Uterus (tissue), 4 donors: ENCODE results near the gene COL27A1. TPM values are rescaled to one million over a fixed set of nuclear protein-coding genes. Genes with fewer than 3 reads are reported as not detected.

Experiments used
- DNase-seq, 2 donors: peaks; one replicate each; pipeline ENCODE4 v3.0.0-alpha.2; 2019 to 2020
- H3K27ac ChIP-seq, 2 donors: fragments of 200-600 bp; sonication (generic); 1 replicate in 1 of 2; 2 replicates in 1 of 2; pipeline ENCODE4 v1.5.1; 2016 to 2018
- H3K27me3 ChIP-seq, 2 donors: fragments of 200-600 bp; sonication (generic); one replicate each; pipeline ENCODE4 v1.5.1; 2018 to 2019; ENCODE audit warnings: control low read depth in 1 of 2
- H3K36me3 ChIP-seq, 2 donors: fragments of 200-600 bp; sonication (generic); one replicate each; pipeline ENCODE4 v1.5.1; 2019; ENCODE audit warnings: control low read depth in 1 of 2
- H3K4me1 ChIP-seq, 2 donors: fragments of 200-600 bp; sonication (generic); one replicate each; pipeline ENCODE4 v1.5.1; 2018 to 2019; ENCODE audit warnings: control low read depth in 1 of 2
- H3K4me3 ChIP-seq, 2 donors: fragments of 200-600 bp; sonication (generic); 1 replicate in 1 of 2; 2 replicates in 1 of 2; pipeline ENCODE4 v1.5.1; 2018 to 2019; ENCODE audit warnings: mild to moderate bottlenecking in 1 of 2
- H3K9me3 ChIP-seq, 2 donors: fragments of 200-600 bp; sonication (generic); one replicate each; pipeline ENCODE4 v1.5.1; 2019; ENCODE audit warnings: control low read depth in 1 of 2
- CTCF ChIP-seq, 4 experiments: fragments of 200-600 bp in 2 of 4; fragments of 450-650 bp in 2 of 4; sonication (generic) in 2 of 4; IDR thresholded peaks; one replicate each; pipeline ENCODE4 v1.5.1; 2016 to 2019; ENCODE audit warnings: antibody characterized with exemption in 4 of 4, mild to moderate bottlenecking in 2 of 4, moderate library complexity in 1 of 4
- POLR2A ChIP-seq, 2 donors: fragments of 450-650 bp; IDR thresholded peaks; one replicate each; pipeline ENCODE4 v1.6.1; 2016; ENCODE audit warnings: antibody characterized with exemption in 2 of 2, mild to moderate bottlenecking in 1 of 2, moderate library complexity in 1 of 2
- intact Hi-C: fragments of 100-400 bp; cut with DNase I; formaldehyde crosslinking; loops from one replicate; pipeline ENCODE4 v1.15.1; 2023; ENCODE audit warnings: low total_unique reads
- total RNA-seq, 4 donors: library from RNA; depleted of rRNA in 3 of 4; stranded (reverse); fragments of >200 nt in 3 of 4; gene quantifications; one replicate each; pipeline versions ENCODE4 v1.1.0 to v1.2.4, GENCODE V29; 2014 to 2023
- donor health status: DM: yes; HTN: yes; CAD: no.

Gene COL27A1
- total RNA-seq, 4 donors from 2014 or later: 7.9 to 52.9 (median 43.3) TPM

GRCh38 chr9:114314256-114314867 lies 159.0 kb downstream of the COL27A1 start:
- peak; percentile 1 to 5 for DNase-seq
- no peaks in the 10 kb centered on the region for H3K36me3 ChIP-seq
- no peak overlapping the region for H3K27ac ChIP-seq
- no peak overlapping the region for H3K4me3 ChIP-seq
- intact Hi-C loops: no loop called here
- no peaks in the 10 kb centered on the region for H3K4me1 ChIP-seq
- H3K9me3 ChIP-seq: no peaks in the 10 kb centered on the region
- TF ChIP-seq POLR2A (IDR thresholded peaks at IDR 0.05) (no peak), CTCF (IDR thresholded peaks at IDR 0.05) (no peak)
- H3K27me3 ChIP-seq: no peaks in the 10 kb centered on the region

- intact Hi-C loops: no loop called here
- no peaks in the 10 kb centered on the region for H3K4me1 ChIP-seq
- no peak overlapping the region for H3K4me3 ChIP-seq
- H3K27me3 ChIP-seq: no peaks in the 10 kb centered on the region
- peak; percentile 11 to 12 for DNase-seq
- TF ChIP-seq CTCF (IDR thresholded peaks at IDR 0.05) (no peak), POLR2A (IDR thresholded peaks at IDR 0.05) (no peak)
- no peaks in the 10 kb centered on the region for H3K9me3 ChIP-seq
- H3K36me3 ChIP-seq: no peaks in the 10 kb centered on the region
- H3K27ac ChIP-seq: no peak overlapping the region
Measured at GRCh38 chr9:114314881-114315722, 159.8 kb downstream of the COL27A1 start.

GRCh38 chr9:114315723-114316363 lies 160.5 kb downstream of the COL27A1 start:
- no peaks in the 10 kb centered on the region for H3K4me1 ChIP-seq
- no peak overlapping the region for H3K27ac ChIP-seq
- H3K9me3 ChIP-seq: no peaks in the 10 kb centered on the region
- no peak for TF ChIP-seq CTCF (IDR thresholded peaks at IDR 0.05)
- TF ChIP-seq POLR2A (IDR thresholded peaks at IDR 0.05): no peak
- peak in 1 of 2 donors; percentile 3 for DNase-seq
- H3K4me3 ChIP-seq: no peak overlapping the region
- intact Hi-C loops: no loop called here
- no peaks in the 10 kb centered on the region for H3K36me3 ChIP-seq
- H3K27me3 ChIP-seq: no peaks in the 10 kb centered on the region

- Histone ChIP-seq H3K4me3 (no peak overlapping the region), H3K4me1 (no peaks in the 10 kb centered on the region), H3K9me3 (no peaks in the 10 kb centered on the region), H3K27ac (no peak overlapping the region), H3K36me3 (no peaks in the 10 kb centered on the region), H3K27me3 (no peaks in the 10 kb centered on the region)
- peak in 1 of 2 donors; percentile 9 for DNase-seq
- no peak for TF ChIP-seq CTCF (IDR thresholded peaks at IDR 0.05)
- no peak for TF ChIP-seq POLR2A (IDR thresholded peaks at IDR 0.05)
- intact Hi-C loops: no loop called here
Measured at GRCh38 chr9:114316605-114317230, 161.4 kb downstream of the COL27A1 start.
